ENCODE measurements around the gene SLC16A6.
"Not testable (repeated sequence)": the region's sequence is repeated elsewhere in the genome, so short reads cannot be mapped to it uniquely, and the experiment has no call there.

Gene SLC16A6

GRCh38 chr17:68319410-68320162, 28.7 kb upstream of the SLC16A6 start:
- ATAC-seq, result no peak
- no peak overlapping the region for H3K27ac Mint-ChIP-seq
- H3K4me3 Mint-ChIP-seq, result no peak overlapping the region

GRCh38 chr17:68318103-68318991, 27.4 kb upstream of the SLC16A6 start:
- DNase-seq (no peak), ATAC-seq (no peak)
- no peak overlapping the region for H3K27ac Mint-ChIP-seq
- peaks cover 0 to 7% of the 10 kb centered on the region in 2 donors for H3K9me3 Mint-ChIP-seq
- no peak overlapping the region for H3K4me3 Mint-ChIP-seq
- peaks cover 24% of the 10 kb centered on the region for H3K4me1 Mint-ChIP-seq
- no peaks in the 10 kb centered on the region for H3K27me3 Mint-ChIP-seq

More at GRCh38 chr17:68319410-68320162, 28.7 kb upstream of the SLC16A6 start:
- Mint-ChIP-seq H3K9me3 (peaks cover 0 to 7% of the 10 kb centered on the region in 2 donors), H3K27me3 (no peaks in the 10 kb centered on the region), H3K4me1 (peaks cover 22% of the 10 kb centered on the region)
- DNase-seq, result no peak

GRCh38 chr17:68317458-68317857, 26.5 kb upstream of the SLC16A6 start:
- Mint-ChIP-seq H3K4me3 (no peak overlapping the region), H3K4me1 (peaks cover 32% of the 10 kb centered on the region), H3K27me3 (no peaks in the 10 kb centered on the region), H3K9me3 (peaks cover 0 to 7% of the 10 kb centered on the region in 2 donors), H3K27ac (no peak overlapping the region)
- no peak for ATAC-seq
- no peak for DNase-seq

GRCh38 chr17:68315930-68316329, 25.0 kb upstream of the SLC16A6 start:
- Mint-ChIP-seq H3K4me1 (peaks cover 43% of the 10 kb centered on the region), H3K9me3 (peaks cover 0 to 7% of the 10 kb centered on the region in 2 donors), H3K4me3 (no peak overlapping the region), H3K27ac (no peak overlapping the region), H3K27me3 (no peaks in the 10 kb centered on the region)
- ATAC-seq, result no peak
- DNase-seq, result no peak

GRCh38 chr17:68314916-68315535, 24.1 kb upstream of the SLC16A6 start:
- Mint-ChIP-seq H3K4me1 (peaks cover 52% of the 10 kb centered on the region), H3K27ac (no peak overlapping the region), H3K27me3 (no peaks in the 10 kb centered on the region), H3K4me3 (no peak overlapping the region), H3K9me3 (peaks cover 0 to 7% of the 10 kb centered on the region in 2 donors)
- DNase-seq, result no peak
- ATAC-seq, result peak; percentile 45

GRCh38 chr17:68310152-68310551, 19.2 kb upstream of the SLC16A6 start:
- H3K9me3 Mint-ChIP-seq, result no peaks in the 10 kb centered on the region
- peak; percentile 90 for ATAC-seq
- no peaks in the 10 kb centered on the region for H3K27me3 Mint-ChIP-seq
- H3K4me1 Mint-ChIP-seq, result peaks cover 55% of the 10 kb centered on the region
- H3K4me3 Mint-ChIP-seq, result peak overlapping the region in 1 of 2 donors; percentile 44
- DNase-seq, result peak; percentile 30 to 39
- H3K27ac Mint-ChIP-seq, result peak overlapping the region in 1 of 2 donors; percentile 55

GRCh38 chr17:68309066-68309670, 18.2 kb upstream of the SLC16A6 start:
- H3K4me3 Mint-ChIP-seq, H3K27me3 Mint-ChIP-seq, H3K27ac Mint-ChIP-seq, ATAC-seq, H3K9me3 Mint-ChIP-seq, DNase-seq: not testable (repeated sequence)
- H3K4me1 Mint-ChIP-seq, result peaks cover 50% of the 10 kb centered on the region

GRCh38 chr17:68308486-68308885, 17.6 kb upstream of the SLC16A6 start:
- not testable (repeated sequence) for ATAC-seq, DNase-seq, H3K27me3 Mint-ChIP-seq, H3K9me3 Mint-ChIP-seq, H3K4me3 Mint-ChIP-seq, H3K27ac Mint-ChIP-seq
- H3K4me1 Mint-ChIP-seq, result peaks cover 50% of the 10 kb centered on the region

GRCh38 chr17:68307443-68307842, 16.5 kb upstream of the SLC16A6 start:
- H3K27me3 Mint-ChIP-seq, result no peaks in the 10 kb centered on the region
- no peak for DNase-seq

GRCh38 chr17:68306819-68307218, 15.9 kb upstream of the SLC16A6 start:
- no peaks in the 10 kb centered on the region for H3K9me3 Mint-ChIP-seq
- no peak overlapping the region for H3K4me3 Mint-ChIP-seq
- peaks cover 45% of the 10 kb centered on the region for H3K4me1 Mint-ChIP-seq
- no peaks in the 10 kb centered on the region for H3K27me3 Mint-ChIP-seq
- no peak overlapping the region for H3K27ac Mint-ChIP-seq
- DNase-seq (no peak), ATAC-seq (no peak)

More at GRCh38 chr17:68307443-68307842, 16.5 kb upstream of the SLC16A6 start:
- Mint-ChIP-seq H3K9me3 (no peaks in the 10 kb centered on the region), H3K4me1 (peaks cover 43% of the 10 kb centered on the region), H3K27ac (peak overlapping the region; percentile 14 to 59), H3K4me3 (no peak overlapping the region)
- no peak for ATAC-seq

- Mint-ChIP-seq H3K27ac (no peak overlapping the region), H3K4me1 (peaks cover 32% of the 10 kb centered on the region), H3K9me3 (no peaks in the 10 kb centered on the region), H3K27me3 (no peaks in the 10 kb centered on the region), H3K4me3 (no peak overlapping the region)
- ATAC-seq (no peak), DNase-seq (no peak)
Observed at GRCh38 chr17:68305142-68305541, 14.2 kb upstream of the SLC16A6 start.

- H3K27me3 Mint-ChIP-seq, result no peaks in the 10 kb centered on the region
- peaks cover 28% of the 10 kb centered on the region for H3K4me1 Mint-ChIP-seq
- no peaks in the 10 kb centered on the region for H3K9me3 Mint-ChIP-seq
- no peak overlapping the region for H3K4me3 Mint-ChIP-seq
- H3K27ac Mint-ChIP-seq, result no peak overlapping the region
- ATAC-seq (no peak), DNase-seq (no peak)
Observed at GRCh38 chr17:68304706-68305105, 13.8 kb upstream of the SLC16A6 start.

- DNase-seq (no peak), ATAC-seq (no peak)
- Mint-ChIP-seq H3K27me3 (no peaks in the 10 kb centered on the region), H3K4me3 (no peak overlapping the region), H3K4me1 (peaks cover 11% of the 10 kb centered on the region), H3K27ac (no peak overlapping the region), H3K9me3 (no peaks in the 10 kb centered on the region)
Observed at GRCh38 chr17:68302666-68303065, 11.7 kb upstream of the SLC16A6 start.

- Mint-ChIP-seq H3K27ac (no peak overlapping the region), H3K9me3 (no peaks in the 10 kb centered on the region), H3K4me3 (no peak overlapping the region), H3K27me3 (no peaks in the 10 kb centered on the region), H3K4me1 (peaks cover 16% of the 10 kb centered on the region)
- ATAC-seq, result no peak
- DNase-seq, result no peak
Observed at GRCh38 chr17:68302066-68302564, 11.2 kb upstream of the SLC16A6 start.

- H3K27me3 Mint-ChIP-seq, result no peaks in the 10 kb centered on the region
- DNase-seq (no peak), ATAC-seq (no peak)
- no peaks in the 10 kb centered on the region for H3K9me3 Mint-ChIP-seq
- peaks cover 23% of the 10 kb centered on the region for H3K4me1 Mint-ChIP-seq
- H3K4me3 Mint-ChIP-seq, result no peak overlapping the region
- H3K27ac Mint-ChIP-seq, result peak overlapping the region in 1 of 2 donors; percentile 2
Observed at GRCh38 chr17:68301438-68301959, 10.6 kb upstream of the SLC16A6 start.
